Measurements from ENCODE around the gene CIBAR2. TPM values are rescaled to one million over a fixed set of nuclear protein-coding genes. Genes with fewer than 3 reads are reported as not detected.
A peak's percentile ranks its signal among the peaks of the same experiment; 100 is the strongest.

CIBAR2 gene
- total and polyA plus RNA-seq, 8 donors = 0.29 to 10.9 (median 5.9) TPM

GRCh38 chr16:85090873-85091521 lies 21.3 kb downstream of the CIBAR2 start:
- DNase-seq (peak in 1 of 4 donors; percentile 17), ATAC-seq (peak; percentile 6)
- no peak overlapping the region for H3K4me3 ChIP-seq
- intact Hi-C loops (cut with DNase I) = no loop called here
- H3K36me3 ChIP-seq = peaks cover 0 to 45% of the 10 kb centered on the region in 2 donors
- H3K27me3 ChIP-seq = peaks cover 0 to 13% of the 10 kb centered on the region in 2 donors
- no peak for TF ChIP-seq CTCF (IDR thresholded peaks at IDR 0.05)
- H3K4me1 ChIP-seq = peaks cover 5 to 27% of the 10 kb centered on the region in 2 donors
- no peak overlapping the region for H3K27ac ChIP-seq
- H3K9me3 ChIP-seq = no peaks in the 10 kb centered on the region

- intact Hi-C loops (cut with DNase I) = no loop called here
- peaks cover 5 to 27% of the 10 kb centered on the region in 2 donors for H3K4me1 ChIP-seq
- H3K9me3 ChIP-seq = no peaks in the 10 kb centered on the region
- TF ChIP-seq CTCF (IDR thresholded peaks at IDR 0.05) = no peak
- no peak overlapping the region for H3K27ac ChIP-seq
- peaks cover 0 to 53% of the 10 kb centered on the region in 2 donors for H3K36me3 ChIP-seq
- no peak overlapping the region for H3K4me3 ChIP-seq
- peaks cover 0 to 6% of the 10 kb centered on the region in 2 donors for H3K27me3 ChIP-seq
- peak in 2 of 4 donors; percentile 30 to 62 for DNase-seq
- peak; percentile 7 for ATAC-seq
Measured at GRCh38 chr16:85090181-85090580, 22.1 kb downstream of the CIBAR2 start.

GRCh38 chr16:85089525-85089924 lies 22.7 kb downstream of the CIBAR2 start:
- peak; percentile 49 for ATAC-seq
- H3K4me3 ChIP-seq = no peak overlapping the region
- DNase-seq = peak; percentile 46 to 74 (median 49)
- H3K27me3 ChIP-seq = no peaks in the 10 kb centered on the region
- intact Hi-C loops (cut with DNase I) = no loop called here
- no peaks in the 10 kb centered on the region for H3K9me3 ChIP-seq
- no peak overlapping the region for H3K27ac ChIP-seq
- H3K4me1 ChIP-seq = peaks cover 5 to 27% of the 10 kb centered on the region in 2 donors
- H3K36me3 ChIP-seq = peaks cover 0 to 53% of the 10 kb centered on the region in 2 donors
- no peak for TF ChIP-seq CTCF (IDR thresholded peaks at IDR 0.05)

GRCh38 chr16:85088570-85089199 lies 23.6 kb downstream of the CIBAR2 start:
- ATAC-seq (no peak), DNase-seq (peak in 2 of 4 donors; percentile 18 to 66)
- no peak for TF ChIP-seq CTCF (IDR thresholded peaks at IDR 0.05)
- no peak overlapping the region for H3K4me3 ChIP-seq
- intact Hi-C loops (cut with DNase I) = no loop called here
- H3K4me1 ChIP-seq = peaks cover 5 to 27% of the 10 kb centered on the region in 2 donors
- peaks cover 0 to 53% of the 10 kb centered on the region in 2 donors for H3K36me3 ChIP-seq
- no peaks in the 10 kb centered on the region for H3K9me3 ChIP-seq
- no peaks in the 10 kb centered on the region for H3K27me3 ChIP-seq
- no peak overlapping the region for H3K27ac ChIP-seq

- no peak for TF ChIP-seq CTCF (IDR thresholded peaks at IDR 0.05)
- no peaks in the 10 kb centered on the region for H3K9me3 ChIP-seq
- no peaks in the 10 kb centered on the region for H3K27me3 ChIP-seq
- peaks cover 0 to 53% of the 10 kb centered on the region in 2 donors for H3K36me3 ChIP-seq
- intact Hi-C loops (cut with DNase I) = no loop called here
- H3K27ac ChIP-seq = no peak overlapping the region
- DNase-seq (peak in 1 of 4 donors; percentile 63), ATAC-seq (no peak)
- no peak overlapping the region for H3K4me3 ChIP-seq
- peaks cover 5 to 30% of the 10 kb centered on the region in 2 donors for H3K4me1 ChIP-seq
Measured at GRCh38 chr16:85087899-85088569, 24.2 kb downstream of the CIBAR2 start.
